ENCODE results near the gene SREK1. TPM values are rescaled to one million over a fixed set of nuclear protein-coding genes. Genes with fewer than 3 reads are reported as not detected.

SREK1 gene
- total and polyA plus RNA-seq, 4 donors = 17.7 to 337 (median 51.1) TPM

- WGBS, 2 donors = 83 to 84% methylated on average over 4 of the region's 4 CpGs
- no peak for TF ChIP-seq CTCF (IDR thresholded peaks at IDR 0.05; ENCODE audit: control extremely low read depth, extremely low read depth)
These were observed 59.4 kb downstream of the SREK1 start for GRCh38 chr5:66203531-66203930.

DNA sequence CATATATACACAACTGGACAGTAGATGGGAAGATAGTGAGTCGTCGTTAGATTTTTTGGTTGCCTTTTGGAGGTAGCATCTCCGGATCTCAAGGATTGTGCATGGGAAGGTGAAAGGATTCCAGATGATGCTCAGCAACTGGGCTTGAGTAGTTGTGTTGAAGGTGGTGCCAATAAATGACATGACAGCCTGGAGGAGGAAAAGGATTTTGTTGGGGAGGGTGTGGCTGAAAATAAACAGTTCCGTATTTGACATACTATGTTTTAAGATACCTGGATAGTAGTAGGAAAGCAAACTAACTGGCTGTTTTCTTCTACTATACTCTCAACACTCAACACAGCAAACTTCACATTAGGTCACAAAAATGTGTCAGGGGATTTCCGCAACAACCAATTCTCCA is 62.4 kb downstream of the SREK1 start:
- no peak for ATAC-seq (ENCODE audit: insufficient read depth, low FRiP score)
- no peak for TF ChIP-seq CTCF (IDR thresholded peaks at IDR 0.05; ENCODE audit: control extremely low read depth, extremely low read depth)
- Histone ChIP-seq H3K4me3 (no peak overlapping the region), H3K36me3 (ENCODE audit: control insufficient read depth in 4 of 4, insufficient read depth in 4 of 4, low read length in 4 of 4) (no peaks in the 10 kb centered on the region), H3K27ac (ENCODE audit: low read depth in 1 of 2, low read length in 1 of 2) (no peak overlapping the region), H3K4me1 (ENCODE audit: control insufficient read depth in 5 of 5, insufficient read depth in 5 of 5, low read length in 5 of 5) (peaks cover 0 to 6% (median 0%) of the 10 kb centered on the region in 5 donors), H3K9me3 (ENCODE audit: control insufficient read depth in 4 of 4, insufficient read depth in 3 of 4, low read length in 3 of 4) (no peaks in the 10 kb centered on the region), H3K9ac (ENCODE audit: insufficient read depth in 1 of 2, low read length in 2 of 2) (no peak overlapping the region), H3K27me3 (ENCODE audit: control insufficient read depth in 3 of 3, insufficient read depth in 3 of 3, low read length in 2 of 3) (no peaks in the 10 kb centered on the region)
- 90 to 98% methylated on average over 5 of the region's 5 CpGs for WGBS, 2 donors
- DNase-seq = no peak

More at GRCh38 chr5:66203531-66203930, 59.4 kb downstream of the SREK1 start:
- no peak overlapping the region for H3K9ac ChIP-seq (ENCODE audit: insufficient read depth in 1 of 2, low read length in 2 of 2)
- H3K9me3 ChIP-seq (ENCODE audit: control insufficient read depth in 4 of 4, insufficient read depth in 3 of 4, low read length in 3 of 4) = no peaks in the 10 kb centered on the region
- H3K4me3 ChIP-seq = no peak overlapping the region
- H3K27me3 ChIP-seq (ENCODE audit: control insufficient read depth in 3 of 3, insufficient read depth in 3 of 3, low read length in 2 of 3) = no peaks in the 10 kb centered on the region
- ATAC-seq (ENCODE audit: insufficient read depth, low FRiP score) (no peak), DNase-seq (no peak)
- H3K4me1 ChIP-seq (ENCODE audit: control insufficient read depth in 5 of 5, insufficient read depth in 5 of 5, low read length in 5 of 5) = peaks cover 0 to 6% (median 0%) of the 10 kb centered on the region in 5 donors
- H3K36me3 ChIP-seq (ENCODE audit: control insufficient read depth in 4 of 4, insufficient read depth in 4 of 4, low read length in 4 of 4) = no peaks in the 10 kb centered on the region
- H3K27ac ChIP-seq (ENCODE audit: low read depth in 1 of 2, low read length in 1 of 2) = no peak overlapping the region

GRCh38 chr5:66207800-66208561 is 63.9 kb downstream of the SREK1 start:
- no peak for TF ChIP-seq CTCF (IDR thresholded peaks at IDR 0.05; ENCODE audit: control extremely low read depth, extremely low read depth)
- no peak overlapping the region for H3K4me3 ChIP-seq
- H3K4me1 ChIP-seq (ENCODE audit: control insufficient read depth in 5 of 5, insufficient read depth in 5 of 5, low read length in 5 of 5) = peaks cover 0 to 6% (median 0%) of the 10 kb centered on the region in 5 donors
- H3K36me3 ChIP-seq (ENCODE audit: control insufficient read depth in 4 of 4, insufficient read depth in 4 of 4, low read length in 4 of 4) = no peaks in the 10 kb centered on the region
- H3K27me3 ChIP-seq (ENCODE audit: control insufficient read depth in 3 of 3, insufficient read depth in 3 of 3, low read length in 2 of 3) = no peaks in the 10 kb centered on the region
- peak in 2 of 3 donors; percentile 19 to 33 for DNase-seq
- no peak overlapping the region for H3K9ac ChIP-seq (ENCODE audit: insufficient read depth in 1 of 2, low read length in 2 of 2)
- 81 to 83% methylated on average over 10 of the region's 10 CpGs for WGBS, 2 donors
- no peaks in the 10 kb centered on the region for H3K9me3 ChIP-seq (ENCODE audit: control insufficient read depth in 4 of 4, insufficient read depth in 3 of 4, low read length in 3 of 4)
- no peak overlapping the region for H3K27ac ChIP-seq (ENCODE audit: low read depth in 1 of 2, low read length in 1 of 2)
- ATAC-seq (ENCODE audit: insufficient read depth, low FRiP score) = no peak
